Activated naive CD8-positive, alpha-beta T cell treated with anti-CD3 and anti-CD28 coated beads, Interleukin-2, amount 50 U/mL, for 16 hours (primary cell): ENCODE measurements around the gene NTM.

Experiments
- DNase-seq: peaks from one replicate; pipeline ENCODE4 v3.0.0-alpha.2; 2020; ENCODE audit warnings: low read depth, low spot score

Gene NTM

GRCh38 chr11:131999084-131999483 is 628.7 kb downstream of the NTM start:
- no peak for DNase-seq

- DNase-seq: no peak
Measured at GRCh38 chr11:131999955-132000354, 629.5 kb downstream of the NTM start.

GRCh38 chr11:132005887-132006286 is 635.5 kb downstream of the NTM start:
- no peak for DNase-seq

GRCh38 chr11:132006884-132007580 is 636.6 kb downstream of the NTM start:
- no peak for DNase-seq

- DNase-seq: no peak
Measured at GRCh38 chr11:132008226-132008625, 637.8 kb downstream of the NTM start.

- no peak for DNase-seq
Measured at GRCh38 chr11:132008872-132009271, 638.5 kb downstream of the NTM start.

- DNase-seq: no peak
Measured at GRCh38 chr11:132020001-132020400, 649.6 kb downstream of the NTM start.

GRCh38 chr11:132022285-132022684 is 651.9 kb downstream of the NTM start:
- no peak for DNase-seq

GRCh38 chr11:132022733-132023478 is 652.5 kb downstream of the NTM start:
- no peak for DNase-seq

GRCh38 chr11:132024587-132025295 is 654.3 kb downstream of the NTM start:
- DNase-seq: no peak

GRCh38 chr11:132026746-132027145 is 656.3 kb downstream of the NTM start:
- DNase-seq: no peak

- DNase-seq: no peak
Measured at GRCh38 chr11:132028380-132029240, 658.2 kb downstream of the NTM start.

GRCh38 chr11:132030896-132031295 is 660.5 kb downstream of the NTM start:
- no peak for DNase-seq

- no peak for DNase-seq
Measured at GRCh38 chr11:132032555-132032954, 662.1 kb downstream of the NTM start.

GRCh38 chr11:132033051-132033450 is 662.6 kb downstream of the NTM start:
- DNase-seq: no peak

- DNase-seq: no peak
Measured at GRCh38 chr11:132035228-132035627, 664.8 kb downstream of the NTM start.

GRCh38 chr11:132035766-132036165 is 665.4 kb downstream of the NTM start:
- DNase-seq: no peak

- no peak for DNase-seq
Measured at GRCh38 chr11:132036220-132036619, 665.8 kb downstream of the NTM start.

- DNase-seq: no peak
Measured at GRCh38 chr11:132036746-132037466, 666.5 kb downstream of the NTM start.

GRCh38 chr11:132037467-132037862 is 667.0 kb downstream of the NTM start:
- DNase-seq: no peak

GRCh38 chr11:132037956-132038355 is 667.5 kb downstream of the NTM start:
- no peak for DNase-seq
